Subcutaneous adipose tissue (tissue), 4 donors: ENCODE measurements around the gene GCM1. TPM values are rescaled to one million over a fixed set of nuclear protein-coding genes. Genes with fewer than 3 reads are reported as not detected.

Source experiments
- CTCF ChIP-seq: fragments of 450-650 bp; IDR thresholded peaks from one replicate; pipeline ENCODE4 v1.5.1; 2016; ENCODE audit warnings: low read depth, mild to moderate bottlenecking, control low read depth, antibody characterized with exemption, moderate library complexity
- total RNA-seq, 4 donors: library from RNA; depleted of rRNA; stranded (reverse); fragments of >200 nt; gene quantifications; one replicate each; pipeline ENCODE4 v1.1.0, GENCODE V29; 2016

The GCM1 gene
- total RNA-seq, 4 donors from 2014 or later, result 0.16 TPM; not detected in 3

- no peak for TF ChIP-seq CTCF
Observed at GRCh38 chr6:53179961-53180651, 31.5 kb upstream of the GCM1 start.

DNA sequence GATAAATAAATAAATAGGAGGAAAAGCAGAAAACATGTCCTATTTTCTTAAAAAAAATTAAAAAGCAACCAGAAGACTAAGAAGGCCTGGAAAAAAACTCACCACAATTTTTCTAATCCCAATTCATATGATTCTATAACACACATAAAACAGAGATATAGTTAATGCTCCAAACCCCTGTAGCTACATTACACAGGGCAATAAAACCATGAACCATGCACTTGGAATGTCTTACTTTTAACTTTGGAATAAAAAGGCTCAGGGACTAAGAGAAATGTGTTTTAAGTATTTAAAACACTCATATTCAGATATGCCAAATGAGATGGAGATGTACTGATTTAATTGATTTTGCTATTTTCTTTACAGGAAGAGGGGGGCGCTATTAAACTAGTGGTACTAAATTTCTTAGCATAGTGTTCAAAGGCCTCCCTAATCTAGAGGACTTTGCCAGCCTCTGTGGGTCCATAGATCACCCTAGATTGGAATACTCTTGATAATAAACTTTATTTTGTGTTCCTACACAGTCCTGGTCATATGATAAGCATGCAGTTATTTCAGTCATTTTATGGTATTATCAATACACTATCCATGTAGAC lies 30.3 kb upstream of the GCM1 start:
- no peak for TF ChIP-seq CTCF

DNA sequence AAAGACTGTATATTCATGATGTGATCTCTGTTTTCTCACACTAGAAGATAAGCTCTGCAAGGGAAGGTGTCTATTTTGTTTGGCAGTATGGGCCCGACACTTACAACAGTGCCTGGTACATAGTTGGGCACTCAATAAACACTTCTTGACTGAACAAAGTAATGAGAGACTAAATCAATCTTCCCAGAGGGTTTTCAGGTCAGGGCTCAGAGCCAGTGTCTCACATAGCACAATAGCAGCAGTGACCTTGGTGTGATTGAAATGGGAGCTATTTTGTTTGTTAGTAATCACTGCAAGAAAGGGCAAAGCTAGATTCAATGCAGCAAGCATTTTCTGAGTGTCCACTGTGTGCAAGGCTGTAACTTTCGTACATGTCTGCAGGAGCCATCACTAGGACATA lies 26.4 kb upstream of the GCM1 start:
- TF ChIP-seq CTCF, result no peak

GRCh38 chr6:53172468-53172803 lies 23.8 kb upstream of the GCM1 start:
- TF ChIP-seq CTCF, result no peak

DNA sequence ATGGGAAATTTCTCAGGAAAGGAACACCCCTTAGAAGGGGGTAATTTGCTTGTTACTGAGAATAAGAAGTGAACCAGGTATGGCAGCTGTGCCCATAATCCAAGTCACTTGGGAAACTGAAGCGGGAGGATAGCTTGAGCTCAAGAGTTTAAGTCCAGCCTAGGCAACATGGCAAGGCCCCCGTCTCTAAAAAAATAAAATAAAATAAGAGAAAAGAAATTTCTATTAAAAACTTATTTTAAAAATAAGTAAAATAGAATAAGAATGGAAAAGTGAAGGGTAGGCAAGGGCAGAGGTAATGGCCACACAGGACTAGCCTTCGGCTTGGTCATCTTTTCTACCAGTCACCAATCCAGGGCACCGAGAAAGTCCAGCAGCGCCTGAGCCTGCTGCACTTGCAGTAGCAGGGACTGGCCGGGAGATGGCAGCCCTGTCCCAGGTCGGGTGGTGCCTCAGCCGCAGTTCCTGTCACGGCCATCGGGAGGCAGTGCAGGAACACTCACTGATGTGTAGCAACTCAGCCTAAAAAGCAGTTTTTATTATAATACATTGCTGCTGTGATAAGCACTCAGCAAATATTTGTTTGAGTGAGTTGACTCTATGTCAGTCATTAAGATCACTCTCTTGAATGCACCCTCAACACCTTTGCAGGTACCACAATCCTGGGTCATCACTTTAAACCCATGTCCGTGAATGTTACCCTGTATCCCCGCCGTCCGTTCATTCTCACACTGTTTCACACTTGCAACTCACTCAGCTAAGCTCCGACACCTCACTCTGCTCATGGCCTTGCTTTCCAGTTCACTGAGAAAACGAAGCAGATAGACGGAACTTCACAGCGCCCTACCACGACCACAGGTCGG lies 23.2 kb upstream of the GCM1 start:
- TF ChIP-seq CTCF, result no peak

DNA sequence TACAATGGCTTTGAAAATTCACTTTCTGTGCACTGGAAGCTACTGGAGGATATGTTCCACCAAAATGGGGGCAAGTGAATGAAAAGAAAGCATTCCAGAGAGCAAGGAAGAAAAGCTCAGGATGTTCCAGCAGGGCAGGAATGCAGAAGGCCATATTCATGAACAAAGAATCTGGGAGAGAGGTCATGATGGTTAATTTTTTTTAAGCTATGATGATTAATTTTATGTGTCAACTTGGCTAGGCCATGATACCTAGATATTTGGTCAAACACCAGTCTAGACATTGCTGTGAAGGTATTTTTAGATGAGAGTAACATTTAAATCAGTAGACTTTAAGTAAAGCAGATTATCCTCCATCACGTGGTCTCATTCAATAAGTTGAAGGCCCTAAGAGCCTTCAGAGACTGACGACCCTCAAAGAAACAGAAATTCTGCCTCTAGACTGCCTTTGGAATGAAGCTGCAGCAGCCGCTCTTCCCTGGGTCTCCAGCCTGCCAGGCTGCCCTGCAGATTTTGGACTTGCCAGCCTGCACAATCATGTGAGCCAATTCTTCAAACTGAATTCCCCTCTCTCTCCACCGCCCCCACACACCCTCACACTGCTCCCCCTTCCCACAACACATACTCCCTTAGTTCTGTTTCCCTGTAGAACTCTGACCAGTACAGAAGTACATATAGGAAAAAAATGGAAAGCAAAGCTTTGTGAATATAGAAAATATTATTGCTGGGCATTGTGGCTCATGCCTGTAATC lies 20.1 kb upstream of the GCM1 start:
- TF ChIP-seq CTCF, result no peak
